Measurements from ENCODE around the gene PTPN7.

The PTPN7 gene

DNA sequence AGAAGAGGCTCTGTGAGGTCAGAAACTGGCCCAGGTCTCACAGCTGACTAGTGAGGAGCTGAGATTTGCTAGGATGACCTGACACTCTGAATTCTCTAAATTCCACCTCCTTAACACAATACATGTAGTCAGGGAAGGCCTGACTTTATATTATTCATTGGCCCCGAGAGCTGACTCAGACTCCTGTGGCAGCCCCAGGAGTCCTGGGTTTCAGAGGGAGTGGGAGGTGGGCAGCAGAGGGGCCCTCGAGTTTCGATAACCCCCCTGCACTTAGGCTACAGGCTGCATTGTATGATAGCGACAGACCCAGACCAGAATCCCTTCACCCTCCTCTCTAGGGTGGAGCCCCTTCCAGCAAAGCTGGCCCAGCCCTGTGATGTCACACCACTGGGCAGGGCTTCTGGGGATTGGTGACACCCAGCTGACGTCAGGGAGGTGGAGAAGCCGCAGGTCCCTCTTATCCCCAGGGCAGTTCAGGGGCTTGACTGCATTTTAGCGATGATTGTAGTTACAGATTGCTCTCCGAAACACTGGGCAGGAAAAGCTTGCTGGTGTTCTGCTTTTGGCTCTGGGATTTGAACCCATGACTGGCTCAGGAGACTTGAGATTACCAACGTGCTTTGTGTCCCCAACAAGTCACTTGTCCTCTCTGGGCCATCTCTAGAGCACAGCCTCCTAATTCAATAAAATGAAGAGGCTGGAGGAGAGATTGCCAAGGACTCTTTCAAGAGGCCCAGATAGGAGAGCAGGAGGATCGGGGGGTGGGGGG lies 54.6 kb downstream of the PTPN7 start:
- peaks cover 7% of the 10 kb centered on the region for H3K4me1 ChIP-seq (ENCODE audit: insufficient read depth, poor library complexity, severe bottlenecking)
- ATAC-seq (ENCODE audit: low read depth) (peak; percentile 80), DNase-seq (ENCODE audit: low spot score) (no peak)
- H3K27ac ChIP-seq (ENCODE audit: poor library complexity, severe bottlenecking): peak overlapping the region; percentile 2
- TF ChIP-seq, protein P1, sequence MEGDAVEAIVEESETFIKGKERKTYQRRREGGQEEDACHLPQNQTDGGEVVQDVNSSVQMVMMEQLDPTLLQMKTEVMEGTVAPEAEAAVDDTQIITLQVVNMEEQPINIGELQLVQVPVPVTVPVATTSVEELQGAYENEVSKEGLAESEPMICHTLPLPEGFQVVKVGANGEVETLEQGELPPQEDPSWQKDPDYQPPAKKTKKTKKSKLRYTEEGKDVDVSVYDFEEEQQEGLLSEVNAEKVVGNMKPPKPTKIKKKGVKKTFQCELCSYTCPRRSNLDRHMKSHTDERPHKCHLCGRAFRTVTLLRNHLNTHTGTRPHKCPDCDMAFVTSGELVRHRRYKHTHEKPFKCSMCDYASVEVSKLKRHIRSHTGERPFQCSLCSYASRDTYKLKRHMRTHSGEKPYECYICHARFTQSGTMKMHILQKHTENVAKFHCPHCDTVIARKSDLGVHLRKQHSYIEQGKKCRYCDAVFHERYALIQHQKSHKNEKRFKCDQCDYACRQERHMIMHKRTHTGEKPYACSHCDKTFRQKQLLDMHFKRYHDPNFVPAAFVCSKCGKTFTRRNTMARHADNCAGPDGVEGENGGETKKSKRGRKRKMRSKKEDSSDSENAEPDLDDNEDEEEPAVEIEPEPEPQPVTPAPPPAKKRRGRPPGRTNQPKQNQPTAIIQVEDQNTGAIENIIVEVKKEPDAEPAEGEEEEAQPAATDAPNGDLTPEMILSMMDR (IDR thresholded peaks at IDR 0.05; ENCODE audit: poor library complexity, severe bottlenecking): no peak
- H3K27me3 ChIP-seq (ENCODE audit: insufficient read depth, poor library complexity, severe bottlenecking): no peaks in the 10 kb centered on the region
- H3K4me3 ChIP-seq (ENCODE audit: severe bottlenecking): no peak overlapping the region
- H3K9me3 ChIP-seq (ENCODE audit: severe bottlenecking): no peaks in the 10 kb centered on the region
- H3K36me3 ChIP-seq (ENCODE audit: low read depth): no peaks in the 10 kb centered on the region

DNA sequence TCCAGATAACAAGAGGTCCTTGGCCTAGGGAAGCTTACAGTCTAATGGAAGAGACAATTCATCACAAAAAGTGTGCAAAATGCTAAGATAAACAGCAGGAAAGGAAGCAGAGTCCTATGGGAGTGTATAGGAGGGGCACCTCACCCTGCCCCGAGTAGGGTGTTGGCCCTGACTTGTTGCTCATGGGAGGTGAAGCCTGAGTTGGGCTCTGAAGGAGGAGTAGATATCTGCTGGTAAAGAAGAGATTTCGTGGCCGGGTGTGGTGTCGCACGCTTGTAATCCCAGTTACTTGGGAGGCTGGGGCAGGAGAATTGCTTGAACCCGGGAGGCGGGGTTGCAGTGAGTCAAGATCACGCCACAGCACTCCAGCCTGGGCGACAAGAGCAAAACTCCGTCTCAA lies 56.3 kb downstream of the PTPN7 start:
- Histone ChIP-seq H3K36me3 (ENCODE audit: low read depth) (no peaks in the 10 kb centered on the region), H3K4me3 (ENCODE audit: severe bottlenecking) (no peak overlapping the region), H3K4me1 (ENCODE audit: insufficient read depth, poor library complexity, severe bottlenecking) (peaks cover 7% of the 10 kb centered on the region), H3K27ac (ENCODE audit: poor library complexity, severe bottlenecking) (no peak overlapping the region), H3K9me3 (ENCODE audit: severe bottlenecking) (no peaks in the 10 kb centered on the region), H3K27me3 (ENCODE audit: insufficient read depth, poor library complexity, severe bottlenecking) (no peaks in the 10 kb centered on the region)
- ATAC-seq (ENCODE audit: low read depth) (no peak), DNase-seq (ENCODE audit: low spot score) (no peak)
- TF ChIP-seq, protein P1 (IDR thresholded peaks at IDR 0.05; ENCODE audit: poor library complexity, severe bottlenecking): no peak

DNA sequence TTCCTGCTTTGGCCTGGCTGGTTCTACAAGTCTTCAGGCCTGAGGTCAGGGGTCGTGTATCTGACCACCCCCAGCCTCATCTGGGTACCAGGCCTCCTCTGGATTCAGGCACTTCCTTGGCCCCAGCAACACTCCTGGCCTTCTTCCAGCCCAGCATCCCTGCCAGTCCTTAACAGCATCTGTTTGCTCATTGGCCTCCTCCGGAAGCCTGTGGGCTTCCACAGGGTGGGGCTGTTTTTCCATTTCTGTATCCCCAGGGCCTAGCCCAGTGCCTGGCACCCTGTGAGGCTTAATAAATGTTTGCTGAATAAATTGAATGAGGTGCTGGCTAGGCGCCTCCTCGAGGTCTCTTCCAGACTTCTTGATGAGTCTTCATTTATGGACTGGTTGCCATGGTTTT lies 59.2 kb downstream of the PTPN7 start:
- no peaks in the 10 kb centered on the region for H3K36me3 ChIP-seq (ENCODE audit: low read depth)
- TF ChIP-seq, protein P1 (IDR thresholded peaks at IDR 0.05; ENCODE audit: poor library complexity, severe bottlenecking): no peak
- H3K9me3 ChIP-seq (ENCODE audit: severe bottlenecking): no peaks in the 10 kb centered on the region
- ATAC-seq (ENCODE audit: low read depth) (no peak), DNase-seq (ENCODE audit: low spot score) (no peak)
- H3K4me1 ChIP-seq (ENCODE audit: insufficient read depth, poor library complexity, severe bottlenecking): peaks cover 7% of the 10 kb centered on the region
- no peak overlapping the region for H3K4me3 ChIP-seq (ENCODE audit: severe bottlenecking)
- no peak overlapping the region for H3K27ac ChIP-seq (ENCODE audit: poor library complexity, severe bottlenecking)
- H3K27me3 ChIP-seq (ENCODE audit: insufficient read depth, poor library complexity, severe bottlenecking): no peaks in the 10 kb centered on the region
